HG03045 (cell line): ENCODE measurements around the gene EMC7.
"Not testable (repeated sequence)": the region's sequence is repeated elsewhere in the genome, so short reads cannot be mapped to it uniquely, and the experiment has no call there.

Source experiments
- ATAC-seq: cut with Tn5 transposase; IDR thresholded peaks from one replicate; pipeline ENCODE4 v1.9.1; 2021; ENCODE audit warnings: mild to moderate bottlenecking, moderate library complexity; ENCODE audit not compliant: unreplicated experiment

EMC7 gene

DNA sequence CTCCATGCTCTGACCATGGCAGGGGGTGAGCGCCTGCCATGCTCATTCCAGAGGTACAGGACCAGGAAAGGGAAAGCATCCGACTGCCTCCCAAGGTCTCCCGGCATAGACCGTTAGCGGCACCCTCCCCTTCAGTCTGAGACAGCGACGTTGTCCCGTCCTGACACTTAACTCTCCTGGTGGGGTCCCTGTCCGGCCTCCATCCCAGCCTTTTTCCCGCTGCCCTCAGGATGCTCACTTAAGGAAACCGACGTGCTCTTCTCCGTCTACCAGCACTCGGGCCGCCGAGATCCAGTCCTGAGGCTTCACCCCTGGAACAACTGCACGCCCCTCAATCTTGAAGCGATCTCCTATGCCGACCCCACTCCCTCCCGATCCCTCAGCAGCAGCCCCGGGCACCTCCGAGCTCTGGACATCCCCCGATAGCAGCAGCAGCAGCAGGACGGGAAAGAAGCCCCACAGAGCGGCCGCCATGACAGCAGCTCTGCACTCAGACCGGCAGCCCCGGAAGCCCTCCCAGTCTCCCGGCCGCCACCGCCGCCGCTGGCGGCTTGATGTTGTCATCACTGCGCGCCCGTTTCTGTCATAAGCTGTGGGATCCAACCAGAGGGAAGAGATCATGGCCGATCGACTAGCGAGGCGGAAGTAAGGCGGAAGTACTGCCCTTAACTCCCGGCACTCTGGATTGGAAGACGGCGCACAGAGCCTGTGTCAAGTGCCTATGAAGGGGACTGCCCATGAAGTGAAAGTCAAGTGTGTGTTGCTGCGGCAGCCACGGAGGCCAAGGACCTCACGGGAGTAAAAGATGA lies at the start of gene EMC7, which contains the start of gene PGBD4:
EMC7 (minus strand) TSS at position 497 of the 809 bp plus-strand sequence; CDS start at position 474, 23 bp downstream.
PGBD4 (plus strand) TSS at position 718 of the 809 bp plus-strand sequence. CDS start 449 bp downstream, outside the sequence.
- peak; percentile 98 for ATAC-seq

- no peak for ATAC-seq
Measured at GRCh38 chr15:34147371-34148140, 45.9 kb upstream of the EMC7 start.

GRCh38 chr15:34133511-34133910 lies 31.8 kb upstream of the EMC7 start:
- ATAC-seq = no peak

DNA sequence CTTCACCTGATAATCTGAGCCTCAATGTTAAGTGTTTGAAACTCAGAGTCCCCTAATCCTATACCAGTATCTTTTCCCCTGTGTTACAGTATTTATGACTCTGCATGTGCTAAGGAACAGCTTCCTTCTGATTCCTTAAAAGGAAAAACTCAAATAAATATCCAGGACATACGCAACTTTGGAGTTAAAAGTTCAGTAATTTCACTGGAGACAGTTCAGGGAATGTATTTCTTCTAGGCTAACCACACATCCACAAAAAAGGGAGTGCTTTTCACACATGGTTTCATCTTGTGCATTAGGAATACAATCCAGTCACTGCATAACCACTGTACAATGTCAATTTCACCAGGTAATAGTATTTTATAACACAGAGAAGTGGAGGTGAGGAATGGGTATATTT lies 31.2 kb upstream of the EMC7 start:
- ATAC-seq = no peak

- no peak for ATAC-seq
Measured at GRCh38 chr15:34128898-34129297, 27.2 kb upstream of the EMC7 start.

- ATAC-seq = no peak
Measured at GRCh38 chr15:34126522-34126921, 24.9 kb upstream of the EMC7 start.

DNA sequence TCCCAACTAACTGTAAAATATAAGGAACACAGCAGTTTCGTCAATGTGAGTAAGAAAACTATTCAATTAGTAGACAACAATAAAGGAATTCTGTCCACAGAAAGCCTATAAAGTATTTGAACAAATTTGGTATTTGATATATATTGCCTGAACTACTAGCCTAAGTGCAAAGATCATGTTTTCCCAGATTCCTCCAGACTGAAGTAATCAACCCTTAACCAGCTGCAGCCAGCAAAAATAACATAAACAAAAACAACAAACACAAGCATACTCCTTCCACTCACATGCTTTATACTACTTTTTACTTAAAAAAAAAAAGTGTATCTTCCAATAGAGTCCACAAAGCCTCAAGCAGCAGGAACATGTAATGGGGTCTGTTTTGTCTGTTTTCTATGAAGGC lies 24.3 kb upstream of the EMC7 start:
- no peak for ATAC-seq

- ATAC-seq = no peak
Measured at GRCh38 chr15:34124651-34125050, 23.0 kb upstream of the EMC7 start.

DNA sequence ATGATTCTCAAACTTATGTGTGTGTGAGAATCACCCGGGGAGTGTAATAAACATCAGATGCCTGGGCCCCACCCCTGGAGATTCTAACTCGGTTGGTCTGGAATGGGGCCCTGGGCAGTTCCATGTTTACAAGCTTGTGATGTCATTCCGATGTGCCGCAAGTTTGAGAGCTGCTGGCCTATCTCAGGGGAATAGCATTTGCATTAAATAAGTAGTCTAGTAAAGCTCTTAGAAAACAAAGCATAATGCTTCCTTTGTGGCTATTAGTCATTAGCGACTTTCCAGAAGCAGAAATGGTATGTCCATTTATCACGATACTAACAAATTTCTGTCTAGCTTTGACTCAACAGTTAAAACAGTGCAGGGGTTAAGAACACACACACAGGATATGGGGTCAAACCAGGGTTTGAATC lies 21.1 kb upstream of the EMC7 start:
- ATAC-seq = no peak

DNA sequence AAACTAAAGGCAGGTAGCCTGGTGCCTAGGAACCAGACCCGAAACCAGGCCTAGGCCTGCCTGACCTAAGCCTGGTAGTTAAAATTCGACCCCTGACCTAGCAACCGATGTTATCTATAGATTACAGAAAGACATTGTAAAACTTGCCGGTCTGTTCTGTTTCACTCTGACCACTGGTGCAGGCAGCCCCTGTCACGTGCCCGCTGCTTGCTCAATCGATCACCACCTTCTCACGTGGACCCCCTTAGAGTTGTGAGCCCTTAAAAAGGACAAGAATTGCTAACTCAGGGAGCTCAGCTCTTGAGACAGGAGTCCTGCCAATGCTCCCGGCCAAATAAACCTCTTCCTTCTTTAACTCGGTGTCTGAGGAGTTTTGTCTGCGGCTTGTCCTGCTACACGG lies 20.1 kb upstream of the EMC7 start:
- not testable (repeated sequence) for ATAC-seq

DNA sequence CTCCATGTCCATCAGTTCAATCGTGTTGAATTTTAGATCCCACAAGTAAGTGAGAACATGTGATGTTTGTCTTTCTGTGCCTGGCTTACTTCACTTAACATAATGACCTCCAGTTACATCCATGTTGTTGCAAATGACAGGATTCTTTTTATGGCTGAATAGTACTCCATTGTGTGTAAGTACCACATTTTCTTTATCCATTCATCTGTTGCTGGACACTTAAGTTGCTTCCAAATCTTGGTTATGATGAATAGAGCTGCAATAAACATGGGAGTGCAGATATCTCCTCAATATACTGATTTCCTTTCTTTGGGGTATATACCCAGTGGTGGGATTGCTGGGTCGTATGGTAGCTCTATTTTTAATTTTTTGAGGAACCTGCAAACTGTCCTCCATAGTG lies 18.8 kb upstream of the EMC7 start:
- ATAC-seq = not testable (repeated sequence)

- ATAC-seq = no peak
Measured at GRCh38 chr15:34119291-34119690, 17.6 kb upstream of the EMC7 start.

DNA sequence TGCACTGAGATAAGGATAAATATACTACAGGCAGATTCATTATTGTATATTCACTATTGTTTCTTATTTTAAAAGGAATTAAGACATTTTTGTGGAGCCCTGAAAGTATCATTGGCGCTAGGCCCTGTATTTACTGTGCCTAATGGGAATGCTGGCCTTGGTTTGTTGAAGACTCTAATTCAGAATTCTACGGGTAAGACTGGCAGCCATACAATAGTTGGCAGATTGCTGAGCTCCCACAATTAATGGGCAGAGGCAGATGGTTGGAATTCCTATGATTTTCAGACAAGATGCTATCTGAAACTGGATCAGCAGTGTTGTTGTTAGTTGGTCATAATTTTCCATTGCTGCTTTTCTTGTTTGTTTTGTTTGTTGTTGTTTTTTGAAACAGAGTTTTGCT lies 15.0 kb upstream of the EMC7 start:
- no peak for ATAC-seq

DNA sequence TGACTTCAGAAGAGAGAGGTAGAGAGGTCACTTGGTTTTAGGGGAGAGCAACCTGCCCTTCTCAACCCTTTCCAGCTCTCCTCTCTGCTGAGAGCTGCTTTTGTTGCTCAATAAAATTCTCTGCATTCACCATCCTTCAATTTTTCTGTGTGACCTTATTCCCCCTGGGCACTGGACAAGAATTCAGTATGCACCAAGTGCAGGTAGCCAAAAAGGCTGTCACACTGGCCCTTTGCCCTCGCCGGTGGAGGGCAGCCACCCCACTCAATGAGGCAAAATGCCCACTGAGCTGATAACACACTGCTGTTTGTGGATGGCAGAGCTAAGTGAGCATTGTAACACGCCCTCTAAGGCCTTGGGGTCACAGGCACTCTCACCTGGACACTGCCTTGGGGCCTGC lies 13.1 kb upstream of the EMC7 start:
- ATAC-seq = no peak

DNA sequence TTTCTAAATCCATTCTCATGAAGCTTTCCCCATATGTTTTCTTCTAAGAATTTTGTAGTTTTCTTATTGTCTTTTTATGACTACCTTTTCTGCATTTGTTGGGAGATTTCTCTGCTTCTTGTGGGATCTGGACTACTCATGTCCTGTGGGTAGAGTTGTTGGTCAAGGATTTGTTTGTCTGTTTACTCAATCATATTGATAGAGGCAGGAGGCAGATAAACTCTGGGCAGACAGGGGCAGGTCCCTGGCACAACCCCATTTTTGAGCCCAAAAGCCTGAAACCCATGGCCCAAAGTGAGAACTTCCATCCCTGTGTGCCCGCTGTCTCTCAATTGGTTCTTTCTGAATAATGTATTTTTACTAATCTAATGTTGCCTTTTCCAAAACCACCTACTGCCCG lies 12.6 kb upstream of the EMC7 start:
- no peak for ATAC-seq

- ATAC-seq = no peak
Measured at GRCh38 chr15:34111488-34111887, 9.8 kb upstream of the EMC7 start.

DNA sequence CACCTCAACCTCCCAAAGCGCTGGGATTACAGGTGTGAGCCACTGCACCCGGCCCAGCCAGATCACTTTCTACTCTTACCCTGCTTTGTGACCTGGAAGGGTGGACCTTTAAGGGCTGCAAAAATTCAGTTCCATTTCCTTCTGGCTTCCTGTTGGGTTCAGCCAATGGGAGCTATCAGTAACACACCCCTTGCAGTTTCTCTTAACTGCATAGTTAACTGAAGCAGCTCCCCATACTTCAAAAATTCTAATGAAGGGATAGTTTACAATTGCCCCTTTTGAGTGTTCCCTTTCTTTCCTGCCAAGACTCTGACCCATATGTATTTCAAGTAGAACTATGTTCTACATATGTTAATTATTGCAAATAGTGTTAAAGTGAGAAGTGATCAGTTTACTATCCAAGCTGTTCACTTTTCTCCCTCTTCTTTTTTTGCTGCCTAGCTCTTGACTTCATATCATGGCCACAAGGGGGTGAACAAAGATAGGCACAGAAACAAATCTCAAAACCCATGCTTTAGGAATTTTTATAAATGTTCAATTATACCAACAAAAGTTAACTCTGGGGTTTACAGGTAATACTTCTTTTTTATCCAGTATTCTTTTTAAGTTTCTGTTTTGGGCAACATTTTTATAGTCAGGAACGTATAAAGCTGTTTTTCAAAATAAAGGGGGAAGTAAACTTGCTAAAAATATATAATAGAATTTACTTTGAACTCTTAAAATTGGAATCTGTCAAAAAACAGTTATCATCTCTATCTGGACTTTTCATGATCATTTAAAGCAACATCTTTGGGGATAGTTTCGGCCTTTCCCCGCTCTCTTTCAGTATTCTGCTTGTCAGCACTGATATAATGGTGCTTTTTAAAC lies 8.4 kb upstream of the EMC7 start:
- no peak for ATAC-seq

GRCh38 chr15:34107315-34107714 lies 5.7 kb upstream of the EMC7 start:
- ATAC-seq = no peak

DNA sequence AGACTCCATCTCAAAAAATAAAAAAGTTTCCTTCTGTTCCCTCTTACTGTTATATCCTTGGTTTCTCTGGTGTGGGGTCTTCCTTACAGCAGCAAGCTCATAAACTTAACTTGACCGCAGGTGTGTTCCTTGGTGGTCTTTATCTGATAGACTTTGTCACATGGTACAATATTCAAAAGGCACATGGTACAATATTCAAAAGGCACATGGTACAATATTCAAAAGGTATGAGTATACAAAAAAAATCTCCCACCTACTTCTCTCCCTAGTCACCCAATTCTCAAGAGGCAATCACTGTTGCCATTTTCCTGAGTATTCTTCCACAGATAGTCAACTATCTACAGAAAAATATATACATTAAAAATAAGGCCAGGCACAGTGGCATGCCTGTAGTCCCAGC lies 4.8 kb upstream of the EMC7 start:
- no peak for ATAC-seq

DNA sequence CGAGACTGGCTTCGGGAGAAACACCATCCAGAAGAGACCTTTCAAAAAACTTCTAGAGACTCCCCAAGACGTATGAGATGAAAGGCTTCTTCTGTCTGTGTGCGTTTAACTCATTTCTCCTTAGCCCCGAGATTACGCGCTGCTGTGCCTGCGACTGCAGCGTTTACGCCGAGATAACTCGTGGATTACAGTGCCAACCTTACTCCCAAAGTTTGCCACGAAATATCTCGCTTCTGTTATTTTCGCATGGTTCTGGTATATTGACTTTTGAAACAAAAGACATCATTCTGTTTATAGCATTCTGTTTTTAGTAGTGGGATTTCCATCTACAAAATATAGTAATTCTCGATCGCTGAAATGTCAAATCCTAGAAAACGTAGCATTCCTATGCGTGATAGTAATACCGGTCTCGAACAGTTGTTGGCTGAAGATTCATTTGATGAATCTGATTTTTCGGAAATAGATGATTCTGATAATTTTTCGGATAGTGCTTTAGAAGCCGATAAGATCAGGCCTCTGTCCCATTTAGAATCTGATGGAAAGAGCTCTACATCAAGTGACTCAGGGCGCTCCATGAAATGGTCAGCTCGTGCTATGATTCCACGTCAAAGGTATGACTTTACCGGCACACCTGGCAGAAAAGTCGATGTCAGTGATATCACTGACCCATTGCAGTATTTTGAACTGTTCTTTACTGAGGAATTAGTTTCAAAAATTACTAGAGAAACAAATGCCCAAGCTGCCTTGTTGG lies 688 bp upstream of the EMC7 start:
- no peak for ATAC-seq
